OCI-LY1 (cell line): ENCODE results near the gene CNTNAP5.

Source experiments
- H2AFZ ChIP-seq: fragments of 200-600 bp; sonication (generic), shearing (Covaris generic); 2 replicates; pipeline ENCODE4 v1.6.0; 2014; ENCODE audit warnings: antibody characterized with exemption, mild to moderate bottlenecking, low read length
- H3F3A ChIP-seq: fragments of 200-600 bp; sonication (generic), shearing (Covaris generic); 2 replicates; pipeline ENCODE4 v1.6.0; 2014; ENCODE audit warnings: mild to moderate bottlenecking, antibody characterized with exemption, low read length, moderate library complexity; ENCODE audit not compliant: insufficient read depth
- H3K27ac ChIP-seq: fragments of 200-600 bp; sonication (generic); 2 replicates; pipeline ENCODE4 v1.5.1; 2014; ENCODE audit warnings: low read length, mixed run types, mild to moderate bottlenecking, low read depth; ENCODE audit not compliant: poor library complexity, severe bottlenecking
- H3K27me3 ChIP-seq: fragments of 200-600 bp; sonication (generic); 2 replicates; pipeline ENCODE4 v1.6.0; 2014; ENCODE audit warnings: antibody characterized with exemption, mild to moderate bottlenecking, low read length, moderate library complexity; ENCODE audit not compliant: insufficient read depth
- H3K36me3 ChIP-seq: fragments of 200-600 bp; sonication (generic); 2 replicates; pipeline ENCODE4 v1.6.1; 2014; ENCODE audit warnings: mild to moderate bottlenecking, antibody characterized with exemption, low read length, moderate library complexity, mixed read lengths; ENCODE audit not compliant: insufficient read depth
- H3K4me1 ChIP-seq: fragments of 200-600 bp; sonication (generic); 2 replicates; pipeline ENCODE4 v1.5.1; 2014; ENCODE audit warnings: mild to moderate bottlenecking, low read length, moderate library complexity; ENCODE audit not compliant: insufficient read depth, severe bottlenecking
- H3K4me2 ChIP-seq: fragments of 200-600 bp; sonication (generic), shearing (Covaris generic); 2 replicates; pipeline ENCODE4 v1.6.1; 2014; ENCODE audit warnings: low read length
- H3K4me3 ChIP-seq: fragments of 200-600 bp; sonication (generic); 2 replicates; pipeline ENCODE4 v1.5.1; 2014; ENCODE audit warnings: low read length, low read depth, mild to moderate bottlenecking, mixed read lengths; ENCODE audit not compliant: poor library complexity, severe bottlenecking
- H3K79me2 ChIP-seq: fragments of 200-600 bp; shearing (Covaris generic); 2 replicates; pipeline ENCODE4 v1.6.1; 2016; ENCODE audit warnings: mixed run types, low read length, mixed read lengths; ENCODE audit not compliant: insufficient read depth
- H3K9ac ChIP-seq: fragments of 200-600 bp; sonication (generic), shearing (Covaris generic); 2 replicates; pipeline ENCODE4 v1.6.1; 2014; ENCODE audit warnings: mild to moderate bottlenecking, low read length, mixed read lengths
- H3K9me2 ChIP-seq: fragments of 200-600 bp; sonication (generic), shearing (Covaris generic); 2 replicates; pipeline ENCODE4 v1.6.1; 2014; ENCODE audit warnings: low read depth, mild to moderate bottlenecking, low read length, mixed read lengths
- H3K9me3 ChIP-seq: fragments of 200-600 bp; shearing (Covaris generic); 2 replicates; pipeline ENCODE4 v1.6.1; 2014; ENCODE audit warnings: low read length, mixed read lengths
- H4K20me1 ChIP-seq: fragments of 200-600 bp; sonication (generic), shearing (Covaris generic); 2 replicates; pipeline ENCODE4 v1.6.0; 2016; ENCODE audit warnings: mild to moderate bottlenecking, low read length; ENCODE audit not compliant: insufficient read depth
- EZH2 ChIP-seq: fragments of 200-600 bp; sonication (generic), shearing (Covaris generic); IDR thresholded peaks from 2 replicates; pipeline ENCODE4 v1.8.0; 2017; ENCODE audit warnings: borderline replicate concordance, mixed run types, mild to moderate bottlenecking, antibody characterized with exemption, low read length, moderate library complexity, mixed read lengths
- TF ChIP-seq, protein P1 (sequence below): fragments of 200-600 bp; sonication (generic), shearing (Covaris generic); IDR thresholded peaks from 2 replicates; pipeline ENCODE4 v1.5.1; 2017; ENCODE audit warnings: mild to moderate bottlenecking, antibody characterized with exemption, low read length, moderate library complexity, mixed read lengths

CNTNAP5 gene

DNA sequence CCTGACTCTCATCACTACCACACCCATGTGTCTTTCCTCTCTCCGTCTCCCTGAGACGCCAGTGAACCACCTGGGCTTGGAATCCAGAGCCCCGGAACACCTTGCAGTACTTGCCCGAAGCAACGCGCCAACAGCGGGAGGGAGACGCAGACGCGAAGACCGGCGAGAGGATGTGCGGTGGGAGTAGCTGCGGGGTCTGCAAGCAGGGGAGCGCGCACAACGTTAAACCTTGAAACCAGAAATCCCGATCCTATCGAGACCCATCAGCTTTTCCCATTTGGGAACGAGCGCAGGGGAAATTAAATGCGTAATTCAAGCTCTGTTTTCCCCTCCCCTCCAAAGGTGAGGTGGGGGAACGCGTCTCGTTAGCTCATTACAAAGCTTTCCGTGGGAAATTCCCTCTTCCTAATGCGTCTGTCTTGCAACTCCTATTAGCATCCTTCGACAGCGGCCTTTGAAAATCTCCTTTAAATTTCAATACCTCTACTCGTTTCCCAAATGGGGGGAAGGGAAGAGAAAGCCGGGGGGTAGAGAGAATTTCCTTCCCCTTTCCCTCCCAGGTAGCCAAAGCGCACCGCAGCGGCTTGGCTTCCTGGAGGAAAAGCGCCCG is 421 bp upstream of the CNTNAP5 start:
- Histone ChIP-seq H3K27ac (no peak overlapping the region), H3K79me2 (no peaks in the 10 kb centered on the region), H3K27me3 (no peaks in the 10 kb centered on the region), H2AFZ (no peak overlapping the region), H3F3A (no peaks in the 10 kb centered on the region), H3K4me1 (no peaks in the 10 kb centered on the region), H3K9ac (no peak overlapping the region), H3K36me3 (no peaks in the 10 kb centered on the region), H3K9me3 (no peaks in the 10 kb centered on the region), H3K4me2 (no peak overlapping the region), H3K4me3 (no peak overlapping the region), H4K20me1 (no peaks in the 10 kb centered on the region), H3K9me2 (no peaks in the 10 kb centered on the region)
- TF ChIP-seq EZH2, result no peak
- TF ChIP-seq, protein P1, sequence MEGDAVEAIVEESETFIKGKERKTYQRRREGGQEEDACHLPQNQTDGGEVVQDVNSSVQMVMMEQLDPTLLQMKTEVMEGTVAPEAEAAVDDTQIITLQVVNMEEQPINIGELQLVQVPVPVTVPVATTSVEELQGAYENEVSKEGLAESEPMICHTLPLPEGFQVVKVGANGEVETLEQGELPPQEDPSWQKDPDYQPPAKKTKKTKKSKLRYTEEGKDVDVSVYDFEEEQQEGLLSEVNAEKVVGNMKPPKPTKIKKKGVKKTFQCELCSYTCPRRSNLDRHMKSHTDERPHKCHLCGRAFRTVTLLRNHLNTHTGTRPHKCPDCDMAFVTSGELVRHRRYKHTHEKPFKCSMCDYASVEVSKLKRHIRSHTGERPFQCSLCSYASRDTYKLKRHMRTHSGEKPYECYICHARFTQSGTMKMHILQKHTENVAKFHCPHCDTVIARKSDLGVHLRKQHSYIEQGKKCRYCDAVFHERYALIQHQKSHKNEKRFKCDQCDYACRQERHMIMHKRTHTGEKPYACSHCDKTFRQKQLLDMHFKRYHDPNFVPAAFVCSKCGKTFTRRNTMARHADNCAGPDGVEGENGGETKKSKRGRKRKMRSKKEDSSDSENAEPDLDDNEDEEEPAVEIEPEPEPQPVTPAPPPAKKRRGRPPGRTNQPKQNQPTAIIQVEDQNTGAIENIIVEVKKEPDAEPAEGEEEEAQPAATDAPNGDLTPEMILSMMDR, result no peak

DNA sequence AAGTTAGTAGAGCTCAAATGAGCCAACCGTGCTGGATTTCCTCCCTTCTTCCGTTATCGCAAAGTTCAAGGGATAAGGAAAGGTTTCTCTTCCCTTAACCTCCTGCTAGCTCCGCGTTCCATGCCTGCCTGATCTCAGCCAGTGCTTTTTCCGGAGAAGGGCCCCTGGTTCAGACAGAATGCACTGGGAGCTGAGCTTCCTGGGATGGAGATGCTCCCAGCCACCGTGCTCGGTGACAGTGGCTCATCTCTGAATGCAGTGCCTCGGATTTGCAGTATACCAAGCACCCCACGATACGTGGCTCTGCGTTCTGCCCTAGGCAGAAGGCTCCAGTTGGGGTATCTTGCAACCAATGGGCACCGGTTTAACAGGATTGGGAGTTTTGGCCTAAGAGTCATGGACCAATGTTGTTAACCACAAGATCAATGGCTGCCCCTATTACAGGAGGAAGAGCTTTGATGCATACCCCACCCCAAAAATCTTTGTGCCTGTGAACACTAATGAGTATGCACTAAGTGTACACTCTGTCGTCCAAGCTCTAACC is 876 bp downstream of the CNTNAP5 start:
- H3K4me2 ChIP-seq, result no peak overlapping the region
- H3F3A ChIP-seq, result no peaks in the 10 kb centered on the region
- H3K36me3 ChIP-seq, result no peaks in the 10 kb centered on the region
- no peak overlapping the region for H3K4me3 ChIP-seq
- no peak overlapping the region for H2AFZ ChIP-seq
- no peak overlapping the region for H3K9ac ChIP-seq
- TF ChIP-seq, protein P1, result no peak
- no peak for TF ChIP-seq EZH2
- no peaks in the 10 kb centered on the region for H3K9me3 ChIP-seq
- no peaks in the 10 kb centered on the region for H3K79me2 ChIP-seq
- H4K20me1 ChIP-seq, result no peaks in the 10 kb centered on the region
- no peak overlapping the region for H3K27ac ChIP-seq
- no peaks in the 10 kb centered on the region for H3K9me2 ChIP-seq
- no peaks in the 10 kb centered on the region for H3K4me1 ChIP-seq
- H3K27me3 ChIP-seq, result no peaks in the 10 kb centered on the region

DNA sequence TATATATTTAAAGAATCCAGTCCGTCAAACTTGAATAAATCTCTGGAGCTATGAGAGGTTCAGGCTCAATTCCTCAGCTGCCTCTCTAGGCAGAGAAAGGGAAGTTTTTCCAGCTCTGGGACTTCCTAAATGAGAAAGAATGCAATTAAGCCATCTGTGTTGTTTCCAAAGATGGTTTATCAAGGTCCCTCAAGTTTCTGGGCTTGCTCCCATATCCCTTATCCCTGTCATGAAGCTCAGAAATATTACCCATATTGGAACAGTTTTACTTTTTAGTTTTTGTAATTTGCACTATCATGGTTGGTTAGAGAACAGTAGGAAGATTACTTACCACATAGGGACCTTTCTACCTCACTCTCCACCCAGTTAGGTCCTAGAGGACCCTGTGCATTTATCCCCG is 1.4 kb downstream of the CNTNAP5 start:
- TF ChIP-seq EZH2, result no peak
- TF ChIP-seq, protein P1, result no peak
- no peak overlapping the region for H3K4me2 ChIP-seq
- H3K9me3 ChIP-seq, result no peaks in the 10 kb centered on the region
- H3F3A ChIP-seq, result no peaks in the 10 kb centered on the region
- H3K27me3 ChIP-seq, result no peaks in the 10 kb centered on the region
- H3K9ac ChIP-seq, result no peak overlapping the region
- no peaks in the 10 kb centered on the region for H3K9me2 ChIP-seq
- H3K36me3 ChIP-seq, result no peaks in the 10 kb centered on the region
- no peak overlapping the region for H2AFZ ChIP-seq
- no peaks in the 10 kb centered on the region for H3K4me1 ChIP-seq
- H3K27ac ChIP-seq, result no peak overlapping the region
- H3K4me3 ChIP-seq, result no peak overlapping the region
- H3K79me2 ChIP-seq, result no peaks in the 10 kb centered on the region
- no peaks in the 10 kb centered on the region for H4K20me1 ChIP-seq
